Stimulated activated CD8-positive, alpha-beta memory T cell treated with anti-CD3 and anti-CD28 coated beads, Interleukin-4, amount 100 ng/mL, for 48 hours (primary cell): ENCODE results near the gene DGKH.

Experiments
- DNase-seq: peaks from one replicate; pipeline ENCODE4 v3.0.0-alpha.2; 2020

Gene DGKH

GRCh38 chr13:42048342-42048683 lies at the start of gene DGKH:
DGKH (plus strand) TSS chr13:42048648; CDS start chr13:42048774, 126 bp downstream.
- DNase-seq, result no peak

- no peak for DNase-seq
These were observed 47.6 kb upstream of the DGKH start for GRCh38 chr13:42000846-42001245.

- no peak for DNase-seq
These were observed 46.9 kb upstream of the DGKH start for GRCh38 chr13:42001580-42001979.

GRCh38 chr13:42002066-42002465 lies 46.4 kb upstream of the DGKH start:
- no peak for DNase-seq

- no peak for DNase-seq
These were observed 40.6 kb upstream of the DGKH start for GRCh38 chr13:42007844-42008243.

- no peak for DNase-seq
These were observed 39.4 kb upstream of the DGKH start for GRCh38 chr13:42009057-42009456.

GRCh38 chr13:42011601-42012350 lies 36.7 kb upstream of the DGKH start:
- no peak for DNase-seq

- DNase-seq, result no peak
These were observed 34.3 kb upstream of the DGKH start for GRCh38 chr13:42014119-42014518.

GRCh38 chr13:42017264-42017663 lies 31.2 kb upstream of the DGKH start:
- DNase-seq, result no peak

- DNase-seq, result no peak
These were observed 26.6 kb upstream of the DGKH start for GRCh38 chr13:42021851-42022250.

GRCh38 chr13:42022336-42022735 lies 26.1 kb upstream of the DGKH start:
- DNase-seq, result no peak

- no peak for DNase-seq
These were observed 25.5 kb upstream of the DGKH start for GRCh38 chr13:42022796-42023493.

- DNase-seq, result no peak
These were observed 21.2 kb upstream of the DGKH start for GRCh38 chr13:42027286-42027685.

- no peak for DNase-seq
These were observed 20.2 kb upstream of the DGKH start for GRCh38 chr13:42028113-42028799.

- DNase-seq, result no peak
These were observed 12.4 kb upstream of the DGKH start for GRCh38 chr13:42035905-42036521.

- no peak for DNase-seq
These were observed 11.7 kb upstream of the DGKH start for GRCh38 chr13:42036711-42037110.

- no peak for DNase-seq
These were observed 9.6 kb upstream of the DGKH start for GRCh38 chr13:42038661-42039456.

GRCh38 chr13:42039457-42039945 lies 8.9 kb upstream of the DGKH start:
- no peak for DNase-seq

- DNase-seq, result peak; percentile 89
These were observed 8.3 kb upstream of the DGKH start for GRCh38 chr13:42039946-42040729.

GRCh38 chr13:42040730-42041010 lies 7.8 kb upstream of the DGKH start:
- DNase-seq, result no peak

GRCh38 chr13:42041011-42041683 lies 7.3 kb upstream of the DGKH start:
- DNase-seq, result peak; percentile 67
